ENCODE measurements around the gene ARMC12. TPM values are rescaled to one million over a fixed set of nuclear protein-coding genes. Genes with fewer than 3 reads are reported as not detected.

Gene ARMC12
- total and polyA plus RNA-seq, 2 of the 13 experiments (the other 11 are each of a cell fraction or from before 2014, with no cell fraction given) = 1.3 TPM; not detected in 1

- TF ChIP-seq ZBTB34 (CRISPR knock-in tag; IDR thresholded peaks at IDR 0.05) (no peak), ZFP36 (IDR thresholded peaks at IDR 0.05; ENCODE audit: borderline replicate concordance, low read depth, low read length, partially characterized antibody) (no peak), SIN3A (IDR thresholded peaks at IDR 0.05; ENCODE audit: borderline replicate concordance, low read depth, low read length) (0 out of 2 replicates have a peak, but pooled peaks have one; percentile 36), HOXA5 (CRISPR knock-in tag; IDR thresholded peaks at IDR 0.05) (peak; percentile 81; the same call in 1 of the 2 replicates), EHMT2 (IDR thresholded peaks at IDR 0.05; ENCODE audit: borderline replicate concordance, low read depth, low read length) (no peak), ZNF660 (CRISPR knock-in tag; IDR thresholded peaks at IDR 0.05; ENCODE audit: borderline replicate concordance, low read depth) (no peak), ZNF335 (CRISPR knock-in tag; IDR thresholded peaks at IDR 0.05) (0 out of 2 replicates have a peak, but pooled peaks have one; percentile 38), PCBP1 (IDR thresholded peaks at IDR 0.05; ENCODE audit: borderline replicate concordance, low read depth, low read length) (no peak), RFXAP (CRISPR knock-in tag; IDR thresholded peaks at IDR 0.05; ENCODE audit: borderline replicate concordance) (no peak; the same call in 1 of the 2 replicates), ZBTB40 (IDR thresholded peaks at IDR 0.05) (no peak), ZBTB40 (CRISPR knock-in tag; IDR thresholded peaks at IDR 0.05) (peak; percentile 60), REST (IDR thresholded peaks at IDR 0.05; ENCODE audit: borderline replicate concordance in 1 of 2, low read depth in 1 of 2, low read length in 2 of 2) (peak in 1 of 2 experiments; percentile 68; a peak in 2 of 4 replicates), ZNF781 (CRISPR knock-in tag; IDR thresholded peaks at IDR 0.05; ENCODE audit: borderline replicate concordance, not compliant biosample characterization) (peak; percentile 62)
These were observed 4.9 kb upstream of the ARMC12 start (continued) for GRCh38 chr6:35731736-35732532.

All from HepG2 (cell line).